GM18507 (cell line): Measurements from ENCODE around the gene RNF180.
"Not testable (repeated sequence)": the region's sequence is repeated elsewhere in the genome, so short reads cannot be mapped to it uniquely, and the experiment has no call there.

Source experiments
- DNase-seq: peaks from one replicate; pipeline ENCODE4 v3.0.0; 2011; ENCODE audit warnings: low read depth; ENCODE audit not compliant: insufficient read length; ENCODE audit errors: extremely low spot score
- FAIRE-seq: peaks from 2 replicates; lab custom pipeline; 2011; peaks lifted over from hg19 to GRCh38; lab: Jason Lieb, UNC

RNF180 gene

GRCh38 chr5:64339769-64340168, 174.1 kb downstream of the RNF180 start:
- FAIRE-seq (no peak), DNase-seq (no peak)

- FAIRE-seq (no peak), DNase-seq (no peak)
These were observed 174.7 kb downstream of the RNF180 start for GRCh38 chr5:64340293-64340692.

- DNase-seq (no peak), FAIRE-seq (no peak)
These were observed 175.7 kb downstream of the RNF180 start for GRCh38 chr5:64341340-64341739.

GRCh38 chr5:64344501-64344900, 178.9 kb downstream of the RNF180 start:
- FAIRE-seq (no peak), DNase-seq (no peak)

GRCh38 chr5:64347309-64347708, 181.7 kb downstream of the RNF180 start:
- no peak for DNase-seq
- no peak for FAIRE-seq

GRCh38 chr5:64364426-64364825, 198.8 kb downstream of the RNF180 start:
- DNase-seq: no peak
- no peak for FAIRE-seq

GRCh38 chr5:64384765-64385164, 219.1 kb downstream of the RNF180 start:
- DNase-seq: peak; percentile 0
- FAIRE-seq: peak; percentile 60

- no peak for FAIRE-seq
- no peak for DNase-seq
These were observed 231.9 kb downstream of the RNF180 start for GRCh38 chr5:64397552-64397951.

GRCh38 chr5:64398735-64399134, 233.1 kb downstream of the RNF180 start:
- not testable (repeated sequence) for DNase-seq, FAIRE-seq

GRCh38 chr5:64407103-64407825, 241.6 kb downstream of the RNF180 start:
- not testable (repeated sequence) for FAIRE-seq, DNase-seq

GRCh38 chr5:64417390-64417789, 251.7 kb downstream of the RNF180 start:
- FAIRE-seq (no peak), DNase-seq (no peak)

- no peak for DNase-seq
- FAIRE-seq: no peak
These were observed 252.4 kb downstream of the RNF180 start for GRCh38 chr5:64418013-64418412.
